Measurements from ENCODE around the gene MAPK8. TPM values are rescaled to one million over a fixed set of nuclear protein-coding genes. Genes with fewer than 3 reads are reported as not detected.

Gene MAPK8
- total and polyA plus RNA-seq, 9 of the 15 experiments (the other 6 are each of a cell fraction or from before 2014, with no cell fraction given): 6.4 to 159 (median 71.0) TPM

- TF ChIP-seq ZNF143 (CRISPR knock-in tag; IDR thresholded peaks at IDR 0.05) (no peak), ATF1 (CRISPR knock-in tag; IDR thresholded peaks at IDR 0.05) (no peak), ATF1 (tag; IDR thresholded peaks at IDR 0.05) (no peak), SMARCB1 (IDR thresholded peaks at IDR 0.05; ENCODE audit: insufficient read length, low read depth) (no peak), NFIX (CRISPR knock-in tag; IDR thresholded peaks at IDR 0.05; ENCODE audit: low read depth) (no peak), ZFP1 (CRISPR knock-in tag; IDR thresholded peaks at IDR 0.05) (no peak), NONO (IDR thresholded peaks at IDR 0.05; ENCODE audit: low read depth in 2 of 2, low read length in 1 of 2) (no peak), PHTF2 (CRISPR knock-in tag; IDR thresholded peaks at IDR 0.05) (no peak), KDM1A (IDR thresholded peaks at IDR 0.05) (peak; percentile 85 to 88), CREM (IDR thresholded peaks at IDR 0.05; ENCODE audit: low read depth) (peak; percentile 67), HNRNPLL (IDR thresholded peaks at IDR 0.05; ENCODE audit: low read depth, low read length, poor library complexity, severe bottlenecking) (no peak), PTBP1 (IDR thresholded peaks at IDR 0.05; ENCODE audit: low read depth, low read length) (no peak), POLR2AphosphoS5 (IDR thresholded peaks at IDR 0.05; ENCODE audit: control insufficient read depth, insufficient read depth, low read depth, low read length) (peak; percentile 89), ZNF280B (CRISPR knock-in tag; IDR thresholded peaks at IDR 0.05) (no peak), JUNB (CRISPR knock-in tag; conservative IDR thresholded peaks at IDR 0.05) (no peak), MCM3 (IDR thresholded peaks at IDR 0.05) (no peak), HMBOX1 (IDR thresholded peaks at IDR 0.05) (peak; percentile 97), SMARCC2 (IDR thresholded peaks at IDR 0.05; ENCODE audit: low read depth) (peak; percentile 50; the same call in 1 of the 2 replicates), ZBTB34 (CRISPR knock-in tag; IDR thresholded peaks at IDR 0.05) (peak; percentile 58; the same call in 1 of the 2 replicates), PTRF (tag; IDR thresholded peaks at IDR 0.05) (no peak)
Observed at GRCh38 chr10:48468130-48468790, 161.8 kb downstream of the MAPK8 start (continued).

Data from K562 (cell line).